K562 (cell line): Measurements from ENCODE around the gene FNDC11. TPM values are rescaled to one million over a fixed set of nuclear protein-coding genes. Genes with fewer than 3 reads are reported as not detected.

Experiments used
- ATAC-seq: fragments of 200-7000 bp; cut with Tn5 transposase; 3 replicates; pipeline ENCODE4 v1.9.1; 2020; ENCODE audit warnings: moderate library complexity
- BruUV-seq: library from RNA; stranded (reverse); fragments of 400-500 nt; replicated peaks from 2 replicates; lab custom pipeline; 2021; lab: Mats Ljungman, UMichigan
- CTCF ChIA-PET: fragments of 300-600 bp; formaldehyde crosslinking; extraction: SDS; loops from one replicate; lab custom pipeline; 2021; ENCODE audit warnings: low intra/inter-chr PET ratio; lab: Yijun Ruan, JAX
- POLR2A ChIA-PET: fragments of 300-600, 350-650 bp; sonication (Branson Sonifier 250); formaldehyde crosslinking; extraction: SDS; loops from one replicate; lab custom pipeline; 2021; ENCODE audit warnings: antibody characterized with exemption, inconsistent platforms; lab: Yijun Ruan, JAX
- DNase-seq, 4 experiments: peaks; one replicate each; pipeline versions ENCODE4 v3.0.0 to v3.0.0-alpha.2; 2011 to 2018; ENCODE audit warnings: low spot score in 3 of 4, mixed read lengths in 3 of 4; ENCODE audit errors: extremely low read depth in 1 of 4
- FAIRE-seq: peaks from 2 replicates; lab custom pipeline; 2011; peaks lifted over from hg19 to GRCh38; lab: Jason Lieb, UNC
- H2AFZ ChIP-seq: 2 replicates; pipeline ENCODE4 v1.6.0; 2011; ENCODE audit warnings: low read depth, low read length, control low read depth, inconsistent platforms
- H3K27ac ChIP-seq: fragments of 200-600 bp; 3 replicates; pipeline ENCODE4 v1.8.0; 2011; ENCODE audit warnings: low read depth, mild to moderate bottlenecking, control low read depth, inconsistent platforms, low read length, moderate library complexity, mixed read lengths; ENCODE audit errors: extremely low read depth
- H3K27me3 ChIP-seq, 2 experiments: fragments of 300-600 bp in 1 of 2; 2 replicates in 1 of 2; 3 replicates in 1 of 2; pipeline versions ENCODE4 v1.6.0 to v1.8.0; 2011; ENCODE audit warnings: inconsistent platforms in 2 of 2, low read length in 2 of 2, mild to moderate bottlenecking in 1 of 2, mixed read lengths in 1 of 2, moderate library complexity in 1 of 2; ENCODE audit not compliant: control insufficient read depth in 2 of 2, insufficient read depth in 2 of 2
- H3K36me3 ChIP-seq: fragments of 300-600 bp; 3 replicates; pipeline ENCODE4 v1.8.0; 2011; ENCODE audit warnings: mild to moderate bottlenecking, low read length, inconsistent platforms; ENCODE audit not compliant: control insufficient read depth, insufficient read depth
- H3K4me1 ChIP-seq, 2 experiments: fragments of 200-600 bp in 1 of 2; replicated peaks in 1 of 2; 2 replicates in 1 of 2; 3 replicates in 1 of 2; pipeline versions ENCODE4 v1.5.1 to v1.8.0; 2011; ENCODE audit warnings: inconsistent platforms in 2 of 2, low read length in 2 of 2, mild to moderate bottlenecking in 1 of 2, mixed read lengths in 1 of 2, moderate library complexity in 1 of 2; ENCODE audit not compliant: control insufficient read depth in 2 of 2, insufficient read depth in 2 of 2
- H3K4me2 ChIP-seq: 2 replicates; pipeline ENCODE4 v1.6.1; 2011; ENCODE audit warnings: low read length, control low read depth, inconsistent platforms, mixed read lengths; ENCODE audit not compliant: insufficient read depth
- H3K4me3 ChIP-seq: fragments of 200-600 bp; sonication (generic), shearing (Covaris generic); 2 replicates; pipeline ENCODE4 v1.5.1; 2016; ENCODE audit warnings: control low read depth, inconsistent platforms
- H3K79me2 ChIP-seq: fragments of 200-600 bp; 3 replicates; pipeline ENCODE4 v1.8.0; 2011; ENCODE audit warnings: low read length, inconsistent platforms; ENCODE audit not compliant: control insufficient read depth, insufficient read depth
- H3K9ac ChIP-seq, 2 experiments: 2 replicates each; pipeline versions ENCODE4 v1.6.0 to v1.6.1; 2011; ENCODE audit warnings: low read depth in 2 of 2, low read length in 2 of 2, control low read depth in 1 of 2, inconsistent platforms in 1 of 2, mild to moderate bottlenecking in 1 of 2, mixed read lengths in 1 of 2; ENCODE audit not compliant: insufficient read depth in 1 of 2
- H3K9me1 ChIP-seq: one replicate; pipeline ENCODE4 v1.6.0; 2011; ENCODE audit warnings: inconsistent platforms, mild to moderate bottlenecking, low read length, moderate library complexity; ENCODE audit not compliant: control insufficient read depth, insufficient read depth
- H3K9me3 ChIP-seq: replicated peaks from 2 replicates; pipeline ENCODE4 v1.5.1; 2011; ENCODE audit warnings: low read depth, low read length, inconsistent platforms; ENCODE audit not compliant: control insufficient read depth, insufficient read depth
- H4K20me1 ChIP-seq: replicated peaks from 2 replicates; pipeline ENCODE4 v1.6.1; 2011; ENCODE audit warnings: low read length, inconsistent platforms, mixed read lengths; ENCODE audit not compliant: control insufficient read depth, insufficient read depth
- KDM5B ChIP-seq: fragments of 200-600 bp; sonication (generic); IDR thresholded peaks from 2 replicates; pipeline ENCODE4 v1.6.1; 2012; ENCODE audit warnings: low read depth, mild to moderate bottlenecking, moderate library complexity, low read length, control low read depth, inconsistent platforms; ENCODE audit not compliant: insufficient replicate concordance
- POLR2G ChIP-seq: fragments of 200-400 bp; formaldehyde crosslinking; IDR thresholded peaks from 2 replicates; pipeline ENCODE4 v1.6.1; 2017; ENCODE audit warnings: low read depth, mild to moderate bottlenecking, antibody characterized with exemption, low read length, moderate library complexity
- U2AF1 ChIP-seq: fragments of 200-400 bp; formaldehyde crosslinking; optimal IDR thresholded peaks from 2 replicates; pipeline ENCODE3; 2017; ENCODE audit warnings: mild to moderate bottlenecking, low read depth, low read length, moderate library complexity
- WGBS: fragments of 100-300 bp; shearing (Covaris generic); methylation state at CpG from one replicate; pipeline ENCODE4 v1.1.6; 2016; ENCODE audit warnings: low coverage, mixed read lengths; ENCODE audit not compliant: insufficient coverage; ENCODE audit errors: missing lambda C conversion rate; 5-methylcytosine and 5-hydroxymethylcytosine counted together
- in situ Hi-C: fragments of 300-500 bp; cut with MboI; formaldehyde crosslinking; loops from 4 replicates; pipeline ENCODE4 v1.15.0; 2018; ENCODE audit warnings: inconsistent platforms, mixed read lengths
- intact Hi-C: fragments of 100-400 bp; cut with micrococcal nuclease; formaldehyde crosslinking; loops from 2 replicates; pipeline ENCODE4 v1.14.2; 2022
- polyA plus RNA-seq, 8 experiments: library from polyadenylated mRNA; depleted of rRNA in 4 of 8; stranded (reverse) in 5 of 8; unstranded in 3 of 8; fragments of >200 nt; fragmentation: Nextera tagmentation in 2 of 8; fragmentation: Illumina TruSeq in 1 of 8; extraction: Ambion mirVana in 2 of 8; extraction: Trizol in 1 of 8; gene quantifications; 2 replicates each; pipeline versions ENCODE4 v1.2.1 to v1.2.3, GENCODE V29; 2011 to 2014; ENCODE audit warnings: inconsistent platforms in 1 of 8, missing spikeins in 1 of 8
- total RNA-seq, 7 experiments: library from RNA; depleted of rRNA in 6 of 7; stranded (reverse); fragments of >200 nt in 6 of 7; fragmentation: Illumina TruSeq in 2 of 7; extraction: Trizol in 2 of 7; gene quantifications; 2 replicates each; pipeline versions ENCODE4 v1.2.1 to v1.2.3, GENCODE V29; 2011 to 2021; ENCODE audit warnings: low replicate concordance in 1 of 7
- TF ChIP-seq, protein P1 (sequence below): sonication (generic); formaldehyde crosslinking; IDR thresholded peaks from 2 replicates; pipeline ENCODE4 v1.8.0; 2022; ENCODE audit warnings: missing genetic modification reagents, mild to moderate bottlenecking, moderate library complexity, borderline replicate concordance
- TF ChIP-seq, protein P2 (sequence below): fragments of 200-800 bp; sonication (Bioruptor generic); IDR thresholded peaks from 2 replicates; pipeline ENCODE4 v1.6.1; 2016; ENCODE audit warnings: missing genetic modification characterization, missing compliant biosample characterization

FNDC11 gene
- total and polyA plus RNA-seq, 9 of the 15 experiments (the other 6 are each of a cell fraction or from before 2014, with no cell fraction given): 0.08 to 2.3 (median 0.64) TPM; not detected in 2

DNA sequence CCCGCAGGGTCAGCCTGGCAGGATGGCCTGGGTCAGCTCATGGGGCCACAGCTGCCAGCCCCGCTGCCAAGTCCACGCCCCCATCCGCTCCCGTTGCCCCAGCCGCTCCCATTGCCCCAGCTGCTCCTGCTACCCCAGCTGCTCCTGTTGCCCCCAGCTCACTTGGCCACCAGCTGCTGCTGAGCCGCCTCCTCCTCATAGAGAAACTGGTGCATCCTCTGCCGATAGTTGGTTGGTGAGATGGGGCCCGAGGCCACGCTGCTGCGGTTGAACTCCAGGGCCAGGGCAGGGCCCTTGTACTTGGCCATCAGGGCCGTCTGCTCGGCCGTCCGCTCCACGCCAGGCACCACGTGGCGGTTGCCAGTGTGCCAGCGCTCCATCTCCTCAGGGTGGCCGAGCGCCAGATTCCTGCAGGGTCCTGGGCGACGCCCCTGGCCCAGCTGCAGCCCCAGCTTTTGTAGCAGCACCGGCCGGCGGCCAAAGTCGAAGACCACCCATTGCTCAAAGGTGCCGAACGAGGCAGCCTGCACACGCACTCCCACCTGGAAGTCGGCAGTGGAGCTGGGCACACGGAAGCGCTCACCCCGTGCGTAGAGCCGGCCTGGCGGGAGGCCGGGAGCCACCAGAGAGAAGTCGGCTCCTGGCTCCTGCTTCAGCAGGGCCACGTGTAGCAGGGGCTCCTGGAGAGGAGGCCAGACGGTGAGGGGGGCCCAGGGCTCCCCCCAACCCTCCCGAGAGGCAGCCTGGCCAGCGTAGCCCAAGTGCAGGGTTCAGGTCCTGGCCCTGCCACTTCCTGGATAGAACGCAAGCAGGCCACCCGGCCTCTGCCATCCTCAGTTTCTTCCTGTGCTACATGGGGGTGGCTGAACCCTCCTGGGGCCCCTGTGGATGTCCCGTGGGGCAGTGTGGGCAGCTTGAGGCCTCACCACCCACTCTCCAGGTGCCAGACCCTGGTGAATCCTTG, 15.3 kb downstream of the FNDC11 start:
- ATAC-seq: no peak
- BruUV-seq: no TSS peak
- 58% methylated on average over 28 of the region's 46 CpGs for WGBS

More for the DNA sequence above, 15.3 kb downstream of the FNDC11 start:
- no peaks in the 10 kb centered on the region for H3K79me2 ChIP-seq
- H3K27ac ChIP-seq: no peak overlapping the region
- no peak overlapping the region for H3K4me2 ChIP-seq
- peaks cover 3% of the 10 kb centered on the region for H3K9me1 ChIP-seq
- no peak overlapping the region for H2AFZ ChIP-seq
- intact Hi-C loops: no loop called here
- ChIA-PET CTCF (no interaction called here), POLR2A (interaction anchor here (0.6 to 2.3 kb wide), 8 partner anchors 8 to 582 kb away, joined by 3 to 7 read pairs (median 4); partner anchors contain the start of gene FNDC11)
- H3K4me1 ChIP-seq: peaks cover under 1 to 89% of the 10 kb centered on the region in 2 experiments; a peak in 4 of 5 replicates
- DNase-seq: no peak
- TF ChIP-seq, protein P1, sequence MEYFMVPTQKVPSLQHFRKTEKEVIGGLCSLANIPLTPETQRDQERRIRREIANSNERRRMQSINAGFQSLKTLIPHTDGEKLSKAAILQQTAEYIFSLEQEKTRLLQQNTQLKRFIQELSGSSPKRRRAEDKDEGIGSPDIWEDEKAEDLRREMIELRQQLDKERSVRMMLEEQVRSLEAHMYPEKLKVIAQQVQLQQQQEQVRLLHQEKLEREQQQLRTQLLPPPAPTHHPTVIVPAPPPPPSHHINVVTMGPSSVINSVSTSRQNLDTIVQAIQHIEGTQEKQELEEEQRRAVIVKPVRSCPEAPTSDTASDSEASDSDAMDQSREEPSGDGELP: 0 out of 2 replicates have a peak, but pooled peaks have one; percentile 3
- TF ChIP-seq KDM5B: no peak
- no peak for TF ChIP-seq U2AF1
- TF ChIP-seq, protein P2, sequence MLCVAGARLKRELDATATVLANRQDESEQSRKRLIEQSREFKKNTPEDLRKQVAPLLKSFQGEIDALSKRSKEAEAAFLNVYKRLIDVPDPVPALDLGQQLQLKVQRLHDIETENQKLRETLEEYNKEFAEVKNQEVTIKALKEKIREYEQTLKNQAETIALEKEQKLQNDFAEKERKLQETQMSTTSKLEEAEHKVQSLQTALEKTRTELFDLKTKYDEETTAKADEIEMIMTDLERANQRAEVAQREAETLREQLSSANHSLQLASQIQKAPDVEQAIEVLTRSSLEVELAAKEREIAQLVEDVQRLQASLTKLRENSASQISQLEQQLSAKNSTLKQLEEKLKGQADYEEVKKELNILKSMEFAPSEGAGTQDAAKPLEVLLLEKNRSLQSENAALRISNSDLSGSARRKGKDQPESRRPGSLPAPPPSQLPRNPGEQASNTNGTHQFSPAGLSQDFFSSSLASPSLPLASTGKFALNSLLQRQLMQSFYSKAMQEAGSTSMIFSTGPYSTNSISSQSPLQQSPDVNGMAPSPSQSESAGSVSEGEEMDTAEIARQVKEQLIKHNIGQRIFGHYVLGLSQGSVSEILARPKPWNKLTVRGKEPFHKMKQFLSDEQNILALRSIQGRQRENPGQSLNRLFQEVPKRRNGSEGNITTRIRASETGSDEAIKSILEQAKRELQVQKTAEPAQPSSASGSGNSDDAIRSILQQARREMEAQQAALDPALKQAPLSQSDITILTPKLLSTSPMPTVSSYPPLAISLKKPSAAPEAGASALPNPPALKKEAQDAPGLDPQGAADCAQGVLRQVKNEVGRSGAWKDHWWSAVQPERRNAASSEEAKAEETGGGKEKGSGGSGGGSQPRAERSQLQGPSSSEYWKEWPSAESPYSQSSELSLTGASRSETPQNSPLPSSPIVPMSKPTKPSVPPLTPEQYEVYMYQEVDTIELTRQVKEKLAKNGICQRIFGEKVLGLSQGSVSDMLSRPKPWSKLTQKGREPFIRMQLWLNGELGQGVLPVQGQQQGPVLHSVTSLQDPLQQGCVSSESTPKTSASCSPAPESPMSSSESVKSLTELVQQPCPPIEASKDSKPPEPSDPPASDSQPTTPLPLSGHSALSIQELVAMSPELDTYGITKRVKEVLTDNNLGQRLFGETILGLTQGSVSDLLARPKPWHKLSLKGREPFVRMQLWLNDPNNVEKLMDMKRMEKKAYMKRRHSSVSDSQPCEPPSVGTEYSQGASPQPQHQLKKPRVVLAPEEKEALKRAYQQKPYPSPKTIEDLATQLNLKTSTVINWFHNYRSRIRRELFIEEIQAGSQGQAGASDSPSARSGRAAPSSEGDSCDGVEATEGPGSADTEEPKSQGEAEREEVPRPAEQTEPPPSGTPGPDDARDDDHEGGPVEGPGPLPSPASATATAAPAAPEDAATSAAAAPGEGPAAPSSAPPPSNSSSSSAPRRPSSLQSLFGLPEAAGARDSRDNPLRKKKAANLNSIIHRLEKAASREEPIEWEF: no peak
- TF ChIP-seq POLR2G: peak; percentile 58
- H3K9ac ChIP-seq: no peak overlapping the region
- peaks cover 0 to 17% of the 10 kb centered on the region in 2 experiments; a peak in 2 of 5 replicates for H3K27me3 ChIP-seq
- no peaks in the 10 kb centered on the region for H3K9me3 ChIP-seq
- H3K36me3 ChIP-seq: no peaks in the 10 kb centered on the region
- H3K4me3 ChIP-seq: no peak overlapping the region
- no peak for FAIRE-seq
- in situ Hi-C loops: no loop called here
- H4K20me1 ChIP-seq: peaks cover 3% of the 10 kb centered on the region; the same call in 1 of the 2 replicates
